ENCODE measurements around the gene UAP1. TPM values are rescaled to one million over a fixed set of nuclear protein-coding genes. Genes with fewer than 3 reads are reported as not detected.

Gene UAP1
- total RNA-seq, 4 donors from 2014 or later = 51.5 to 246 (median 61.8) TPM

GRCh38 chr1:162629651-162630050 is 68.1 kb downstream of the UAP1 start:
- Histone ChIP-seq H3K27ac (replicated peaks in 1 of 4) (peak overlapping the region; percentile 89 to 90 (median 90)), H3K27me3 (no peaks in the 10 kb centered on the region), H3K4me1 (peaks cover 19 to 74% (median 72%) of the 10 kb centered on the region in 4 donors), H3K36me3 (no peaks in the 10 kb centered on the region), H3K9me3 (no peaks in the 10 kb centered on the region), H3K4me3 (no peak overlapping the region)
- no peak for DNase-seq (ENCODE audit: extremely low spot score)
- WGBS = 52% methylated on average over 2 of the region's 2 CpGs
- no peak for TF ChIP-seq EP300 (IDR thresholded peaks at IDR 0.05)
- TF ChIP-seq POLR2AphosphoS5 (IDR thresholded peaks at IDR 0.05) = no peak
- TF ChIP-seq POLR2A (IDR thresholded peaks at IDR 0.05; ENCODE audit: low read depth) = no peak
- no peak for TF ChIP-seq CTCF (IDR thresholded peaks at IDR 0.05)
- intact Hi-C loops (cut with DNase I) = loop anchor here (5.0 kb wide), 2 partner anchors 48 to 158 kb away; no protein-coding TSS in a partner anchor

GRCh38 chr1:162631546-162632191 is 70.1 kb downstream of the UAP1 start:
- TF ChIP-seq CTCF (IDR thresholded peaks at IDR 0.05) (no peak), POLR2AphosphoS5 (IDR thresholded peaks at IDR 0.05) (peak in 1 of 2 donors; percentile 31)
- no peak for DNase-seq (ENCODE audit: extremely low spot score)
- intact Hi-C loops (cut with DNase I) = loop anchor here (5.0 kb wide), 1 partner anchor 46 kb away; no protein-coding TSS in a partner anchor

GRCh38 chr1:162632217-162632666 is 70.7 kb downstream of the UAP1 start, which contains the start of gene DDR2:
Gene DDR2 (plus strand): TSS chr1:162632464. CDS start chr1:162719064, 86,600 bp downstream.
- intact Hi-C loops (cut with DNase I) = loop anchor here (5.0 kb wide), 1 partner anchor 45 kb away; no protein-coding TSS in a partner anchor

More at GRCh38 chr1:162631546-162632191, 70.1 kb downstream of the UAP1 start:
- peak overlapping the region; percentile 57 to 69 (median 58) for H3K4me3 ChIP-seq
- H3K27ac ChIP-seq (replicated peaks in 1 of 4) = peak overlapping the region; percentile 89 to 90 (median 90)
- WGBS = 17% methylated on average over 10 of the region's 10 CpGs
- H3K36me3 ChIP-seq = no peaks in the 10 kb centered on the region
- H3K4me1 ChIP-seq = peaks cover 23 to 76% (median 73%) of the 10 kb centered on the region in 4 donors
- no peaks in the 10 kb centered on the region for H3K27me3 ChIP-seq
- H3K9me3 ChIP-seq = no peaks in the 10 kb centered on the region

GRCh38 chr1:162632698-162633080 is 71.2 kb downstream of the UAP1 start:
- WGBS = 13% methylated on average over 4 of the region's 4 CpGs
- TF ChIP-seq POLR2A (IDR thresholded peaks at IDR 0.05; ENCODE audit: low read depth) = no peak
- no peak for TF ChIP-seq EP300 (IDR thresholded peaks at IDR 0.05)
- TF ChIP-seq POLR2AphosphoS5 (IDR thresholded peaks at IDR 0.05) = no peak
- no peak for TF ChIP-seq CTCF (IDR thresholded peaks at IDR 0.05)
- H3K36me3 ChIP-seq = no peaks in the 10 kb centered on the region
- H3K27ac ChIP-seq (replicated peaks in 1 of 4) = peak overlapping the region; percentile 89 to 90 (median 90)
- intact Hi-C loops (cut with DNase I) = loop anchor here (5.0 kb wide), 1 partner anchor 45 kb away; no protein-coding TSS in a partner anchor
- no peaks in the 10 kb centered on the region for H3K9me3 ChIP-seq
- H3K4me3 ChIP-seq = peak overlapping the region; percentile 57 to 69 (median 58)
- H3K27me3 ChIP-seq = no peaks in the 10 kb centered on the region
- H3K4me1 ChIP-seq = peaks cover 23 to 76% (median 69%) of the 10 kb centered on the region in 4 donors
- no peak for DNase-seq (ENCODE audit: extremely low spot score)

More at GRCh38 chr1:162632217-162632666, 70.7 kb downstream of the UAP1 start, which contains the start of gene DDR2:
- Histone ChIP-seq H3K9me3 (no peaks in the 10 kb centered on the region), H3K4me3 (peak within 1 kb of the TSS; percentile 57 to 69 (median 58)), H3K4me1 (peaks cover 23 to 74% (median 70%) of the 10 kb centered on the region in 4 donors), H3K27ac (replicated peaks in 1 of 4) (peak within 1 kb of the TSS; percentile 89 to 90 (median 90)), H3K27me3 (no peaks in the 10 kb centered on the region), H3K36me3 (no peaks in the 10 kb centered on the region)
- WGBS = 12% methylated on average over 4 of the region's 4 CpGs
- TF ChIP-seq POLR2AphosphoS5 (IDR thresholded peaks at IDR 0.05) = peak; percentile 50 to 76
- no peak for TF ChIP-seq POLR2A (IDR thresholded peaks at IDR 0.05; ENCODE audit: low read depth)
- no peak for DNase-seq (ENCODE audit: extremely low spot score)

GRCh38 chr1:162633081-162633762 is 71.7 kb downstream of the UAP1 start:
- Histone ChIP-seq H3K27ac (replicated peaks in 1 of 4) (peak overlapping the region; percentile 89 to 90 (median 90)), H3K9me3 (no peaks in the 10 kb centered on the region), H3K36me3 (no peaks in the 10 kb centered on the region), H3K4me3 (peak overlapping the region; percentile 57 to 69 (median 58)), H3K4me1 (peaks cover 23 to 81% (median 74%) of the 10 kb centered on the region in 4 donors), H3K27me3 (no peaks in the 10 kb centered on the region)
- no peak for TF ChIP-seq EP300 (IDR thresholded peaks at IDR 0.05)
- peak; percentile 5 to 35 for TF ChIP-seq POLR2AphosphoS5 (IDR thresholded peaks at IDR 0.05)
- no peak for DNase-seq (ENCODE audit: extremely low spot score)
- intact Hi-C loops (cut with DNase I) = loop anchor here (5.0 kb wide), 1 partner anchor 44 kb away; no protein-coding TSS in a partner anchor
- WGBS = 27% methylated on average over 8 of the region's 8 CpGs

All from esophagus muscularis mucosa (tissue), 4 donors.